Right kidney (tissue), 9 donors: ENCODE measurements around the gene NPDC1.

Experiments used
- DNase-seq: peaks from one replicate; pipeline ENCODE4 v3.0.0-alpha.2; 2016
- long read RNA-seq, 8 donors: transcript quantifications; one replicate each; lab custom pipeline, GENCODE V29; 2026

NPDC1 gene
- long read RNA-seq, donor 1, transcript NPDC1-202 (9 exons, 1,494 nt) = major isoform, 12 of 15 reads
- long read RNA-seq, donor 1, partial matches to known transcripts = 0 of 15 reads
- long read RNA-seq, donor 1, other reads (novel, unspliced or antisense) = 0 of 15 reads
- long read RNA-seq, donor 2, transcript NPDC1-202 (9 exons, 1,494 nt) = major isoform, 6 of 8 reads
- long read RNA-seq, donor 2, partial matches to known transcripts = 0 of 8 reads
- long read RNA-seq, donor 2, other reads (novel, unspliced or antisense) = 0 of 8 reads
- long read RNA-seq, donor 3, transcript NPDC1-202 (9 exons, 1,494 nt) = major isoform, 6 of 9 reads
- long read RNA-seq, donor 3, partial matches to known transcripts = 0 of 9 reads
- long read RNA-seq, donor 3, other reads (novel, unspliced or antisense) = 0 of 9 reads
- long read RNA-seq, donor 4, transcript NPDC1-202 (9 exons, 1,494 nt) = major isoform, 10 of 16 reads
- long read RNA-seq, donor 4, transcript NPDC1-201 (8 exons, 2,187 nt) = minor isoform, 6 of 16 reads
- long read RNA-seq, donor 4, partial matches to known transcripts = 0 of 16 reads
- long read RNA-seq, donor 4, other reads (novel, unspliced or antisense) = 0 of 16 reads
- long read RNA-seq, donor 5, transcript NPDC1-202 (9 exons, 1,494 nt) = major isoform, 14 of 16 reads
- long read RNA-seq, donor 5, partial matches to known transcripts = 0 of 16 reads
- long read RNA-seq, donor 5, other reads (novel, unspliced or antisense) = 0 of 16 reads
- long read RNA-seq, donor 6, transcript NPDC1-201 (8 exons, 2,187 nt) = minor isoform, 6 of 19 reads
- long read RNA-seq, donor 6, transcript NPDC1-202 (9 exons, 1,494 nt) = major isoform, 13 of 19 reads
- long read RNA-seq, donor 6, partial matches to known transcripts = 0 of 19 reads
- long read RNA-seq, donor 6, other reads (novel, unspliced or antisense) = 0 of 19 reads
- long read RNA-seq, donor 7, transcript NPDC1-202 (9 exons, 1,494 nt) = major isoform, 18 of 23 reads
- long read RNA-seq, donor 7, partial matches to known transcripts = 0 of 23 reads
- long read RNA-seq, donor 7, other reads (novel, unspliced or antisense) = 0 of 23 reads
- long read RNA-seq, donor 8, transcript NPDC1-202 (9 exons, 1,494 nt) = major isoform, 12 of 15 reads
- long read RNA-seq, donor 8, partial matches to known transcripts = 0 of 15 reads
- long read RNA-seq, donor 8, other reads (novel, unspliced or antisense) = 0 of 15 reads

DNA sequence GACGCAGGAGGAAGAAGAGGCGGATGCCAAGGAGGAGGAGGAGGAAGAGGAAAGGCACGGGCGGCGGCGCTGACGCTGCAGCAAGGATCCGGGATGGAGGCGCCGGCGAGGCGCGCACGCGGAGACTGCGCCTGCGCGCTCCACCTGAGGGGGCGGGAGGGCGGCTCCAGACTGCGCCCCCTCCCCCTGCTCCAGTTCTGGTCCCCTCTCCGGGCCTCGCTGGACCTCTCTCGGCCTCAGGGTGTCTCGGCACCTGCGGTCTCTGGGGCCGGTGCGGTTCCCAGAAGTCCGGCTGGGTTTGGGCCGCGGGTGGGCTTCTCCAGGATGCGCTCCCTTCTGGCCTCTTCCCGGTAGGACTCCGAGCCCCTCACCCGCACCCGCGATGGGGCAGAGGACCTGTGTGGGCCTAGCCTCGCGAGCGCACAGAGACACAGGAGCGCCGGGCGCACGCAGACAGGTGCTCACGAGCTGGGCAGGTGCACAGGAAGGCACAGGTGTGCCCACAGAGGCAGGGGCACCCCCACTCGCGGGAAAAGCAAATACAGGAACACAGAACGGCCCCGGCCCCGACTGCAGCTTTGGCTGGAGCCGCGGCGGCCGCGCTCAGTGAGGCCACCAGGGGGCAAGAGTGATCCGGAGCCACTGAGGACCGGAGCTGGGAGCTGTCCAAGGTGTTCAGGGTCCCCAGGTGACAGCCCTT lies at the start of gene NPDC1:
NPDC1 (minus strand) TSS at position 90 of the 700 bp plus-strand sequence. CDS start 188 bp downstream, outside the sequence.
- peak; percentile 92 for DNase-seq

- DNase-seq = no peak
Measured at GRCh38 chr9:137089232-137089947, 43.4 kb upstream of the NPDC1 start.

DNA sequence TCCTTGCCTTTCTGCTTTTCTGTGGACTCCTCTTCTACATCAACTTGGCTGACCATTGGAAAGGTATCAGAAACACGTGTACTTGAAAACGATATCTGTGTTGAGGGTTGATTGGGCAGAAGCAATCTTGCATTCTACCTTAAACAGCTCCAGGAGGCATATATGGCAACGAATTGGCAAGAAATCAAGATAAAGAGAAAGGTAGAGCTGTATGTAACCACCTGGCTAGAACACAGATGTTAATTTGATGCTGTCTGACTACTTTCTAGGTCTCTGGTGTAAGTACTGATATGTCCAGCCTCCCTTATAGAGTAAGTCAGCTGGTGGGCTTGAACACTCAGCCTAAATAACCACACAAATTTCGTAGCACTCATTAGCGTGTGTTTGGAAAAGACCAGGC lies 42.1 kb upstream of the NPDC1 start:
- no peak for DNase-seq

GRCh38 chr9:137087409-137087925 lies 41.5 kb upstream of the NPDC1 start:
- DNase-seq = no peak

GRCh38 chr9:137086531-137087408 lies 40.8 kb upstream of the NPDC1 start, which contains the start of gene MAN1B1:
TSS of gene MAN1B1 (plus strand) at chr9:137086985. CDS start at chr9:137087000, 15 bp downstream.
- peak; percentile 95 for DNase-seq

GRCh38 chr9:137085920-137086530 lies 40.0 kb upstream of the NPDC1 start:
- DNase-seq = no peak

GRCh38 chr9:137084526-137084925 lies 38.5 kb upstream of the NPDC1 start:
- DNase-seq = no peak

DNA sequence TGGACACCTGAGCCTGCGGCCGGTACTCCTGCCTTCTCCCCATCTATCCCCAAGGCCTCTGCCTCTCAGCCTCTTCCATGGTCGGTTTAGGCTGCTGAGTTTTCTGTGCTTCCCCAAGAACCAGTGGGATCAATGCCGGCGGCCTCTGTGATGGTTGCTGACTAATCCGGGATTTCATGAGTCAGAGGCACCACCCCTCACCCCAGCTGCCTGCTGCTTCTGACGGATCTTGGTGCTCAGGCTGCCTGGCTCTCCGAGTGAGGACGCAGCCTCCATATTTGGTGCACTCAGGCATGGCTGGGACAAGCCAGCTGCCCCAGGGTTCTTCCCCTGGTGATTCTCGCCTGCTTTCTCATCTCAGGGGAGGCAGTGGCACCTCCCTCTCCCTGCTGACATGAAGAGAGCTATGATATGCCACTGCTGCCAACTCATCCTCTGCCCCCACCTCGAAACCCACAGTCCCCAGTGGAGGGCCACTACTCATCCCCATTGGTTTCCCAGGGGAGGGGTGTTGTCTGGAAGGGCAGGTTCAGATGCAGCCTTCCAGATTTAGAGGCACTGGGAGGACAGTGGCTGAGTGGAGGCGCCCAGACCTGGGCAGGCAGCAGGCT lies 37.5 kb upstream of the NPDC1 start:
- DNase-seq = no peak

- DNase-seq = no peak
Measured at GRCh38 chr9:137082925-137083290, 36.9 kb upstream of the NPDC1 start.

GRCh38 chr9:137082222-137082924 lies 36.4 kb upstream of the NPDC1 start:
- DNase-seq = no peak

GRCh38 chr9:137080260-137081122 lies 34.5 kb upstream of the NPDC1 start:
- DNase-seq = no peak

- peak; percentile 32 for DNase-seq
Measured at GRCh38 chr9:137079401-137079787, 33.4 kb upstream of the NPDC1 start.

- peak; percentile 49 for DNase-seq
Measured at GRCh38 chr9:137078701-137079400, 32.9 kb upstream of the NPDC1 start.

DNA sequence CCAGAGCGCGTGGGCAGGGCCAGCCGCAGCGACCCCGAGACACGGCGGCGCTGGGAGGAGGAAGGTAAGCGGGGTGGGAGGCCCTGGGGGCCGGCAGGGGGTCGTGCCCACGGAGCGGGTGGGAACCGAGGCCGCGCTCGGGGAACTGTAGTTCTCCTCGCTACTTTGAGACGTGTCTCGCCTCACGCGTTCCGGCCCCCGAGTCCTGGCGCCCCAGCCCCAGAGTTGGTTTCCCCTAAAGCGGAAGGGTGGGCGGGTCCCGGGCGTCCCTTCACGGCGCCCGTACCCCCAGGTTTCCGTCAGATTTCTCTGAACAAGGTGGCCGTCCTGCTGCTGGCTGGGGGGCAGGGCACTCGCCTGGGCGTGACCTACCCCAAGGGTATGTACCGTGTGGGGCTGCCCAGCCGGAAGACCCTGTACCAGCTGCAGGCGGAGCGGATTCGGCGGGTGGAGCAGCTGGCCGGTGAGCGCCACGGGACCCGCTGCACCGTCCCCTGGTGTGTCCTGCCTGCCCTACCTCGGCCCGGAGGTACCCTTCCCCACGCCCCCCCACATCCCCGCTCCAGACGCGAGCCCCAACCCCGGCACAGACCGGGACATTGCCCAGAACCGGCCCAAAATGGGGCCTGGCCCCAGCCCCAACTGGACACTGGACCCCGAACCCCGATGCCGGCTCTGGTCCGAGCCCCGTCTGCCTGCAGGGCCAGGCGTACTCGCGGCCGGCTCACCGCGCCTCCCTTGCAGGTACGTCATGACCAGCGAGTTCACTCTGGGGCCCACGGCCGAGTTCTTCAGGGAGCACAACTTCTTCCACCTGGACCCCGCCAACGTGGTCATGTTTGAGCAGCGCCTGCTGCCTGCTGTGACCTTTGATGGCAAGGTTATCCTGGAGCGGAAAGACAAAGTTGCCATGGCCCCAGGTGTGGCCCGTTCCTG lies 32.0 kb upstream of the NPDC1 start:
- DNase-seq = peak; percentile 49

GRCh38 chr9:137077010-137077747 lies 31.2 kb upstream of the NPDC1 start, which contains the start of gene UAP1L1:
TSS of gene UAP1L1 (plus strand) at chr9:137077517. CDS start at chr9:137077533, 16 bp downstream.
- DNase-seq = no peak
